Motor neuron (in vitro differentiated cells): Measurements from ENCODE around the gene TMEM238. TPM values are rescaled to one million over a fixed set of nuclear protein-coding genes. Genes with fewer than 3 reads are reported as not detected.
"Not testable (repeated sequence)": the region's sequence is repeated elsewhere in the genome, so short reads cannot be mapped to it uniquely, and the experiment has no call there.

Experiments
- ATAC-seq, 8 experiments: fragments of 200-7000 bp; cut with Tn5 transposase; replicated peaks in 6 of 8; 2 replicates each; pipeline ENCODE4 v1.8.0; 2021; ENCODE audit warnings: mild to moderate bottlenecking in 8 of 8, moderate library complexity in 8 of 8
- H3K27ac ChIP-seq, 2 donors: fragments of 250-450 bp; sonication (Bioruptor Pico); 2 replicates each; pipeline ENCODE4 v1.9.0; 2021; ENCODE audit warnings: antibody characterized with exemption in 2 of 2, mild to moderate bottlenecking in 2 of 2, moderate library complexity in 1 of 2
- H3K4me1 ChIP-seq, 2 donors: fragments of 250-450 bp; sonication (Bioruptor Pico); replicated peaks in 1 of 2; 2 replicates each; pipeline ENCODE4 v1.6.1; 2021; ENCODE audit warnings: antibody characterized with exemption in 2 of 2, mild to moderate bottlenecking in 2 of 2, moderate library complexity in 1 of 2
- H3K4me3 ChIP-seq, 5 donors: fragments of 250-450 bp; sonication (Bioruptor Pico); 2 replicates each; pipeline ENCODE4 v1.9.0; 2021; ENCODE audit warnings: antibody characterized with exemption in 5 of 5, mild to moderate bottlenecking in 5 of 5, moderate library complexity in 4 of 5
- WGBS, 10 experiments: fragments of 450-650 bp; shearing (Covaris generic); methylation state at CpG; one replicate each; pipeline ENCODE4 v1.0.0; 2022; 5-methylcytosine and 5-hydroxymethylcytosine counted together
- in situ Hi-C, 9 experiments: fragments of 400-800 bp; cut with MboI; loops; one replicate each; pipeline ENCODE4 v1.15.0; 2021; ENCODE audit warnings: low sequenced_read_pairs in 9 of 9, low pct_unique_long_range_greater_than_20kb in 2 of 9; ENCODE audit not compliant: unreplicated experiment in 9 of 9
- total RNA-seq, 8 experiments: library from RNA; unstranded; fragments of 300-600 nt; gene quantifications; 2 replicates each; pipeline versions ENCODE4 v1.2.3 to v1.2.4, GENCODE V29; 2022

Gene TMEM238
- under 1 TPM in 3 of 8 experiments, not detected in 5; 0.23 to 0.40 (median 0.25) TPM for total RNA-seq

GRCh38 chr19:55384131-55384919 is at the start of gene TMEM238:
TSS of gene TMEM238 (minus strand) at chr19:55384292. CDS start at chr19:55384259, 33 bp downstream.
- 53 to 100% (median 85%) methylated on average over 2 to 9 of the region's 72 CpGs; no CpG with 5 or more reads in 5 of the 10 experiments for WGBS, 10 experiments
- H3K27ac ChIP-seq = peak within 1 kb of the TSS; percentile 63 to 86
- ATAC-seq = peak in 5 of 8 experiments; percentile 0 to 4 (median 1)
- in situ Hi-C loops = no loop called here
- peak within 1 kb of the TSS; percentile 68 to 89 (median 76) for H3K4me3 ChIP-seq
- peaks cover 30 to 44% of the 10 kb centered on the region in 2 donors for H3K4me1 ChIP-seq

- peak in 3 of 8 experiments; percentile 7 to 25 (median 23) for ATAC-seq
- in situ Hi-C loops = loop anchor here in 1 of 9 experiments (25.0 kb wide), 1 partner anchor 296 kb away; the partner anchor contains the start of gene TNNT1
- 20% methylated on average over 4 of the region's 48 CpGs; no CpG with 5 or more reads in 9 of the 10 experiments for WGBS, 10 experiments
- H3K4me1 ChIP-seq = peaks cover 0 to 10% of the 10 kb centered on the region in 2 donors
- H3K27ac ChIP-seq = no peak overlapping the region
- H3K4me3 ChIP-seq = no peak overlapping the region
Observed at GRCh38 chr19:55433292-55433691, 49.2 kb upstream of the TMEM238 start.

GRCh38 chr19:55432241-55432959 is 48.3 kb upstream of the TMEM238 start:
- peak in 3 of 8 experiments; percentile 35 to 66 (median 47) for ATAC-seq
- WGBS, 10 experiments = 57 to 87% (median 80%) methylated on average over 2 to 9 of the region's 14 CpGs; no CpG with 5 or more reads in 1 of the 10 experiments
- Histone ChIP-seq H3K4me1 (peaks cover 0 to 12% of the 10 kb centered on the region in 2 donors), H3K4me3 (no peak overlapping the region), H3K27ac (no peak overlapping the region)
- in situ Hi-C loops = loop anchor here in 1 of 9 experiments (25.0 kb wide), 1 partner anchor 295 kb away; the partner anchor contains the start of gene TNNT1

- 89 to 100% (median 100%) methylated on average over 1 of the region's 1 CpG; no CpG with 5 or more reads in 7 of the 10 experiments for WGBS, 10 experiments
Observed at GRCh38 chr19:55431183-55431582, 47.1 kb upstream of the TMEM238 start.

GRCh38 chr19:55426042-55426441 is 42.0 kb upstream of the TMEM238 start:
- in situ Hi-C loops = loop anchor here in 1 of 9 experiments (25.0 kb wide), 1 partner anchor 289 kb away; the partner anchor contains the start of gene TNNT1
- H3K4me3 ChIP-seq = no peak overlapping the region
- no peak for ATAC-seq
- peaks cover 0 to 12% of the 10 kb centered on the region in 2 donors for H3K4me1 ChIP-seq
- 21 to 61% (median 56%) methylated on average over 1 to 2 of the region's 2 CpGs; no CpG with 5 or more reads in 1 of the 10 experiments for WGBS, 10 experiments
- H3K27ac ChIP-seq = no peak overlapping the region

More at GRCh38 chr19:55431183-55431582, 47.1 kb upstream of the TMEM238 start:
- ATAC-seq = no peak
- Histone ChIP-seq H3K4me3 (no peak overlapping the region), H3K27ac (no peak overlapping the region), H3K4me1 (peaks cover 0 to 12% of the 10 kb centered on the region in 2 donors)
- in situ Hi-C loops = loop anchor here in 1 of 9 experiments (25.0 kb wide), 1 partner anchor 294 kb away; the partner anchor contains the start of gene TNNT1

GRCh38 chr19:55424518-55424917 is 40.4 kb upstream of the TMEM238 start:
- in situ Hi-C loops = loop anchor here in 5 of 9 experiments (25.0 kb wide), 1 partner anchor 287 kb away; the partner anchor contains the start of gene TNNT1 (in 5 of the 5)
- Histone ChIP-seq H3K27ac (no peak overlapping the region), H3K4me1 (peaks cover 0 to 12% of the 10 kb centered on the region in 2 donors), H3K4me3 (no peak overlapping the region)
- ATAC-seq = no peak
- WGBS, 10 experiments = 6 to 100% (median 87%) methylated on average over 1 to 3 of the region's 3 CpGs; no CpG with 5 or more reads in 6 of the 10 experiments

- no peak overlapping the region for H3K27ac ChIP-seq
- 7 to 69% (median 31%) methylated on average over 1 to 13 of the region's 13 CpGs for WGBS, 10 experiments
Observed at GRCh38 chr19:55423225-55424005, 39.3 kb upstream of the TMEM238 start.

GRCh38 chr19:55421281-55421680 is 37.2 kb upstream of the TMEM238 start:
- WGBS, 10 experiments = 24 to 100% (median 78%) methylated on average over 1 to 4 of the region's 4 CpGs; no CpG with 5 or more reads in 4 of the 10 experiments
- not testable (repeated sequence) for H3K4me1 ChIP-seq, ATAC-seq, H3K4me3 ChIP-seq, H3K27ac ChIP-seq
- in situ Hi-C loops = loop anchor here in 5 of 9 experiments (25.0 kb wide), 1 partner anchor 284 kb away; the partner anchor contains the start of gene TNNT1 (in 5 of the 5)

More at GRCh38 chr19:55423225-55424005, 39.3 kb upstream of the TMEM238 start:
- peak in 2 of 8 experiments; percentile 33 to 51 for ATAC-seq
- Histone ChIP-seq H3K4me1 (peaks cover 0 to 3% of the 10 kb centered on the region in 2 donors), H3K4me3 (no peak overlapping the region)
- in situ Hi-C loops = loop anchor here in 5 of 9 experiments (25.0 kb wide), 1 partner anchor 286 kb away; the partner anchor contains the start of gene TNNT1 (in 5 of the 5)

- WGBS, 10 experiments = 8 to 80% (median 60%) methylated on average over 1 to 2 of the region's 5 CpGs; no CpG with 5 or more reads in 5 of the 10 experiments
- Histone ChIP-seq H3K4me1 (no peaks in the 10 kb centered on the region), H3K4me3 (no peak overlapping the region), H3K27ac (no peak overlapping the region)
- in situ Hi-C loops = loop anchor here in 5 of 9 experiments (25.0 kb wide), 1 partner anchor 282 kb away; the partner anchor contains the start of gene TNNT1 (in 5 of the 5)
- ATAC-seq = peak in 6 of 8 experiments; percentile 10 to 63 (median 24)
Observed at GRCh38 chr19:55419624-55420236, 35.6 kb upstream of the TMEM238 start.

- WGBS, 10 experiments = 11 to 81% (median 38%) methylated on average over 1 to 4 of the region's 5 CpGs; no CpG with 5 or more reads in 3 of the 10 experiments
- no peak for ATAC-seq
- Histone ChIP-seq H3K4me3 (no peak overlapping the region), H3K4me1 (no peaks in the 10 kb centered on the region), H3K27ac (no peak overlapping the region)
- in situ Hi-C loops = loop anchor here in 5 of 9 experiments (25.0 kb wide), 1 partner anchor 282 kb away; the partner anchor contains the start of gene TNNT1 (in 5 of the 5)
Observed at GRCh38 chr19:55419103-55419502, 35.0 kb upstream of the TMEM238 start.

- in situ Hi-C loops = loop anchor here in 5 of 9 experiments (25.0 kb wide), 1 partner anchor 281 kb away; the partner anchor contains the start of gene TNNT1 (in 5 of the 5)
Observed at GRCh38 chr19:55418185-55418584, 34.1 kb upstream of the TMEM238 start.

More at GRCh38 chr19:55418185-55418584, 34.1 kb upstream of the TMEM238 start:
- Histone ChIP-seq H3K4me3 (no peak overlapping the region), H3K27ac (no peak overlapping the region), H3K4me1 (no peaks in the 10 kb centered on the region)
- ATAC-seq = peak; percentile 88 to 99 (median 95)
- 0 to 80% (median 12%) methylated on average over 1 to 5 of the region's 7 CpGs; no CpG with 5 or more reads in 2 of the 10 experiments for WGBS, 10 experiments
